GM13976 (cell line): Measurements from ENCODE around the gene LAMB3.

Experiments
- DNase-seq: peaks from one replicate; pipeline ENCODE4 v3.0.0; 2012; ENCODE audit warnings: low spot score
- CTCF ChIP-seq: IDR thresholded peaks from 2 replicates; pipeline ENCODE4 v1.5.1; 2012; ENCODE audit warnings: borderline replicate concordance, mild to moderate bottlenecking; ENCODE audit not compliant: insufficient read depth; ENCODE audit errors: extremely low read depth, missing control alignments, control extremely low read depth
- in situ Hi-C: fragments of 300-500 bp; cut with MboI; formaldehyde crosslinking; loops from one replicate; pipeline ENCODE4 v1.12.0; 2022; ENCODE audit warnings: low sequenced_read_pairs, mixed read lengths, inconsistent platforms; ENCODE audit not compliant: unreplicated experiment

Gene LAMB3

GRCh38 chr1:209662879-209663327 lies 10.7 kb upstream of the LAMB3 start:
- in situ Hi-C loops: no loop called here
- TF ChIP-seq CTCF: no peak
- DNase-seq: no peak

GRCh38 chr1:209661071-209661470 lies 8.8 kb upstream of the LAMB3 start:
- no peak for DNase-seq
- in situ Hi-C loops: no loop called here
- no peak for TF ChIP-seq CTCF

- no peak for TF ChIP-seq CTCF
- in situ Hi-C loops: no loop called here
- peak; percentile 55 for DNase-seq
These were observed 7.7 kb upstream of the LAMB3 start for GRCh38 chr1:209659909-209660308.

GRCh38 chr1:209657918-209658317 lies 5.7 kb upstream of the LAMB3 start:
- TF ChIP-seq CTCF: no peak
- in situ Hi-C loops: no loop called here
- DNase-seq: no peak

DNA sequence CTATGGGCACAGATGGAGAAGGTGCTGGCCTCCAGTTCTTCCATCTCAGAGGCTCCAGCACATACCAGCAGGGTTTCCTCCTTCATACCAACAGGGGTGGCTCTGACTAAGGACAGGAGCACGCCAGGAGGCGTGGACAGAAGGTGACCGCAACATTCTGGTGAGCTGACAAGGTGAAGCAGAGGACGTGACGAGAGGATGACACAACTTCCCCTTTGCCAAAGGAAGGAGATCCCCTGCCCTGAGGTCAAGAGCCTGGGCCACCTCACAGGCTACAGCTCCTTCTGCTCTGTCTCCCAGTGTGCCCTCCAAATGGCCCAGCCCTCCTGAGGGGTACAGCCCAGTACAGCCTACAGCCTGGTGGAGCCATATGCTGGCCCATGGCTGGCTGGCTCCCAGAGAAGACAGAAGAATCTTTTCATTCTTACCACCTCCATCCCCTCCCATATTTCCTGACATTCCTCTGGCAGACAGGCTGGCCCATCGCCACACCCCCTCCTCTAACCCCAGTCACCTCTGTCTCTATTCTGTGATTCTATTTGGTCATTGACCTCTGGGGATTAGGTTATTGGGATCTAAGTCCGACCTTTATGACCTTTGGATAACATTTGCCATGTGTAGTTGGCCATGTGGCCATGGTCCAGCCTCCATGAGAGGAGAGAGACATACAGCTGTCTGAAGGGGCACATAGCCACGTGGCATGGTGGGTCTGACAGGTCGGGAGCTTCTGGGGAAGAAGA lies 5.1 kb upstream of the LAMB3 start:
- peak; percentile 54 for DNase-seq
- TF ChIP-seq CTCF: no peak
- in situ Hi-C loops: no loop called here

GRCh38 chr1:209655411-209656231 lies 3.4 kb upstream of the LAMB3 start:
- DNase-seq: no peak
- no peak for TF ChIP-seq CTCF
- in situ Hi-C loops: no loop called here
